Thyroid gland (tissue), 4 donors: ENCODE results near the gene SLC8A3.

Source experiments
- CTCF ChIP-seq, 6 experiments: fragments of 200-600 bp in 3 of 6; fragments of 450-650 bp in 3 of 6; sonication (generic) in 3 of 6; IDR thresholded peaks; one replicate each; pipeline ENCODE4 v1.5.1; 2016 to 2019; ENCODE audit warnings: antibody characterized with exemption in 6 of 6, mild to moderate bottlenecking in 2 of 6, inconsistent platforms in 1 of 6, moderate library complexity in 1 of 6
- POLR2A ChIP-seq, 2 donors: fragments of 450-650 bp; IDR thresholded peaks; one replicate each; pipeline ENCODE4 v1.6.1; 2017; ENCODE audit warnings: antibody characterized with exemption in 2 of 2, mild to moderate bottlenecking in 2 of 2, moderate library complexity in 1 of 2

GRCh38 chr14:70093156-70093555, 95.6 kb downstream of the SLC8A3 start:
- TF ChIP-seq CTCF (IDR thresholded peaks at IDR 0.05) (no peak), POLR2A (IDR thresholded peaks at IDR 0.05) (no peak)
